ENCODE results near the gene SMYD2. TPM values are rescaled to one million over a fixed set of nuclear protein-coding genes. Genes with fewer than 3 reads are reported as not detected.
A peak's percentile ranks its signal among the peaks of the same experiment; 100 is the strongest.

The SMYD2 gene
- polyA plus RNA-seq, 1 donor from 2014 or later = 32.4 TPM

- peaks cover 3% of the 10 kb centered on the region for H3K36me3 Mint-ChIP-seq
Measured at GRCh38 chr1:214324896-214325800, 44.2 kb downstream of the SMYD2 start.

GRCh38 chr1:214326406-214326805, 45.4 kb downstream of the SMYD2 start:
- Mint-ChIP-seq H3K27me3 (no peaks in the 10 kb centered on the region), H3K36me3 (peaks cover 3% of the 10 kb centered on the region), H3K4me1 (peaks cover 5 to 19% (median 12%) of the 10 kb centered on the region in 3 donors), H3K27ac (peak overlapping the region in 1 of 3 donors; percentile 77), H3K9me3 (no peaks in the 10 kb centered on the region), H3K4me3 (no peak overlapping the region)

More at GRCh38 chr1:214324896-214325800, 44.2 kb downstream of the SMYD2 start:
- peak overlapping the region in 1 of 4 donors; percentile 19 for H3K4me3 Mint-ChIP-seq
- peaks cover 5 to 20% (median 12%) of the 10 kb centered on the region in 3 donors for H3K4me1 Mint-ChIP-seq
- H3K9me3 Mint-ChIP-seq = no peaks in the 10 kb centered on the region
- no peak overlapping the region for H3K27ac Mint-ChIP-seq
- no peaks in the 10 kb centered on the region for H3K27me3 Mint-ChIP-seq

- H3K4me3 Mint-ChIP-seq = peak overlapping the region in 1 of 4 donors; percentile 28
- peaks cover 3% of the 10 kb centered on the region for H3K36me3 Mint-ChIP-seq
- peak overlapping the region in 1 of 3 donors; percentile 54 for H3K27ac Mint-ChIP-seq
- no peaks in the 10 kb centered on the region for H3K27me3 Mint-ChIP-seq
- H3K9me3 Mint-ChIP-seq = no peaks in the 10 kb centered on the region
- H3K4me1 Mint-ChIP-seq = peaks cover 6 to 13% (median 8%) of the 10 kb centered on the region in 3 donors
Measured at GRCh38 chr1:214327514-214327913, 46.6 kb downstream of the SMYD2 start.

- Mint-ChIP-seq H3K36me3 (peaks cover 3% of the 10 kb centered on the region), H3K27ac (no peak overlapping the region)
Measured at GRCh38 chr1:214328770-214329469, 48.0 kb downstream of the SMYD2 start.

GRCh38 chr1:214329470-214330220, 48.7 kb downstream of the SMYD2 start:
- Mint-ChIP-seq H3K4me3 (no peak overlapping the region), H3K27me3 (no peaks in the 10 kb centered on the region), H3K4me1 (peaks cover 6 to 13% (median 8%) of the 10 kb centered on the region in 3 donors), H3K9me3 (no peaks in the 10 kb centered on the region), H3K36me3 (peaks cover 3% of the 10 kb centered on the region), H3K27ac (no peak overlapping the region)

More at GRCh38 chr1:214328770-214329469, 48.0 kb downstream of the SMYD2 start:
- no peaks in the 10 kb centered on the region for H3K9me3 Mint-ChIP-seq
- no peak overlapping the region for H3K4me3 Mint-ChIP-seq
- no peaks in the 10 kb centered on the region for H3K27me3 Mint-ChIP-seq
- peaks cover 6 to 13% (median 8%) of the 10 kb centered on the region in 3 donors for H3K4me1 Mint-ChIP-seq

- no peak overlapping the region for H3K27ac Mint-ChIP-seq
- H3K9me3 Mint-ChIP-seq = no peaks in the 10 kb centered on the region
- peaks cover 2% of the 10 kb centered on the region for H3K36me3 Mint-ChIP-seq
- no peaks in the 10 kb centered on the region for H3K27me3 Mint-ChIP-seq
- H3K4me3 Mint-ChIP-seq = no peak overlapping the region
- H3K4me1 Mint-ChIP-seq = peaks cover 6 to 13% (median 7%) of the 10 kb centered on the region in 3 donors
Measured at GRCh38 chr1:214330222-214330621, 49.3 kb downstream of the SMYD2 start.

GRCh38 chr1:214330715-214331114, 49.8 kb downstream of the SMYD2 start:
- Mint-ChIP-seq H3K27me3 (no peaks in the 10 kb centered on the region), H3K4me3 (no peak overlapping the region), H3K27ac (no peak overlapping the region), H3K9me3 (no peaks in the 10 kb centered on the region), H3K36me3 (peaks cover 2% of the 10 kb centered on the region), H3K4me1 (peaks cover 6 to 13% (median 9%) of the 10 kb centered on the region in 3 donors)

GRCh38 chr1:214331180-214331579, 50.2 kb downstream of the SMYD2 start:
- Mint-ChIP-seq H3K9me3 (no peaks in the 10 kb centered on the region), H3K27me3 (no peaks in the 10 kb centered on the region), H3K36me3 (peaks cover 2% of the 10 kb centered on the region), H3K27ac (no peak overlapping the region), H3K4me1 (peaks cover 6 to 12% (median 9%) of the 10 kb centered on the region in 3 donors), H3K4me3 (no peak overlapping the region)

- peak overlapping the region in 1 of 3 donors; percentile 11 for H3K27ac Mint-ChIP-seq
- H3K27me3 Mint-ChIP-seq = no peaks in the 10 kb centered on the region
- H3K4me3 Mint-ChIP-seq = no peak overlapping the region
- no peaks in the 10 kb centered on the region for H3K36me3 Mint-ChIP-seq
- peaks cover 5 to 6% (median 6%) of the 10 kb centered on the region in 3 donors for H3K4me1 Mint-ChIP-seq
- H3K9me3 Mint-ChIP-seq = no peaks in the 10 kb centered on the region
Measured at GRCh38 chr1:214331827-214332423, 51.0 kb downstream of the SMYD2 start.

GRCh38 chr1:214332946-214333798, 52.2 kb downstream of the SMYD2 start:
- no peak overlapping the region for H3K4me3 Mint-ChIP-seq
- no peak overlapping the region for H3K27ac Mint-ChIP-seq
- no peaks in the 10 kb centered on the region for H3K27me3 Mint-ChIP-seq
- peaks cover 2% of the 10 kb centered on the region for H3K36me3 Mint-ChIP-seq
- H3K9me3 Mint-ChIP-seq = no peaks in the 10 kb centered on the region
- peaks cover 0 to 5% (median 0%) of the 10 kb centered on the region in 3 donors for H3K4me1 Mint-ChIP-seq

- Mint-ChIP-seq H3K4me1 (peaks cover 0 to 5% (median 0%) of the 10 kb centered on the region in 3 donors), H3K27me3 (no peaks in the 10 kb centered on the region), H3K27ac (no peak overlapping the region), H3K36me3 (peaks cover 8% of the 10 kb centered on the region), H3K4me3 (no peak overlapping the region), H3K9me3 (no peaks in the 10 kb centered on the region)
Measured at GRCh38 chr1:214335567-214335966, 54.6 kb downstream of the SMYD2 start.

GRCh38 chr1:214337015-214337414, 56.1 kb downstream of the SMYD2 start:
- Mint-ChIP-seq H3K36me3 (peaks cover 8% of the 10 kb centered on the region), H3K4me1 (peaks cover 0 to 3% (median 0%) of the 10 kb centered on the region in 3 donors), H3K9me3 (no peaks in the 10 kb centered on the region), H3K27me3 (no peaks in the 10 kb centered on the region), H3K27ac (peak overlapping the region in 1 of 3 donors; percentile 80), H3K4me3 (no peak overlapping the region)

GRCh38 chr1:214337511-214337910, 56.6 kb downstream of the SMYD2 start:
- Mint-ChIP-seq H3K36me3 (peaks cover 10% of the 10 kb centered on the region), H3K9me3 (no peaks in the 10 kb centered on the region), H3K27me3 (no peaks in the 10 kb centered on the region), H3K4me3 (no peak overlapping the region), H3K4me1 (peaks cover 0 to 3% (median 0%) of the 10 kb centered on the region in 3 donors), H3K27ac (no peak overlapping the region)
